Stimulated activated CD8-positive, alpha-beta memory T cell treated with anti-CD3 and anti-CD28 coated beads, Interleukin-2, amount 100 ng/mL, for 48 hours (primary cell): ENCODE results near the gene GPRIN1.
"Not testable (repeated sequence)": the region's sequence is repeated elsewhere in the genome, so short reads cannot be mapped to it uniquely, and the experiment has no call there.

ENCODE experiments used
- DNase-seq, 2 donors: peaks; one replicate each; pipeline ENCODE4 v3.0.0-alpha.2; 2020; ENCODE audit warnings: low read depth in 2 of 2

Gene GPRIN1

GRCh38 chr5:176624938-176625337, 15.0 kb upstream of the GPRIN1 start:
- no peak for DNase-seq

DNA sequence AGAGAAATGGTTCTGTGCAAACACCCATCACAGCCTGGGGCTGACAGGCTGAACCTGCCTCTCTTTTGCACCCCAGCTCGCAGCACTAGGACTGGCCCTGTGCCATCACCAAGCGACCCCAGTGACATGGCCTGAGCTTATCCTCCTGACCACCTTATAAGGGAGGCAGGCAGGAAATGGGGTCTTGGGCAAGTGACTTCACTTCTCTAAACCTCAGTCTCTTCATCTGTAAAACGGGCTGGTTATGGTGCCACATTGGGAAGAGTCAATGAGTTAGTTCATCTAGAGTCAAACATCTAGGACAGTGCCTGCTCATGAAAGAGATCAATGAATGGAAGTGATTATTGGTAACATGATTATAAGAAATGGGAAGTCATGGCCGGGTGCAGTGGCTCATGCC, 14.2 kb upstream of the GPRIN1 start:
- DNase-seq, result no peak

GRCh38 chr5:176621661-176622079, 11.7 kb upstream of the GPRIN1 start:
- DNase-seq, result no peak

DNA sequence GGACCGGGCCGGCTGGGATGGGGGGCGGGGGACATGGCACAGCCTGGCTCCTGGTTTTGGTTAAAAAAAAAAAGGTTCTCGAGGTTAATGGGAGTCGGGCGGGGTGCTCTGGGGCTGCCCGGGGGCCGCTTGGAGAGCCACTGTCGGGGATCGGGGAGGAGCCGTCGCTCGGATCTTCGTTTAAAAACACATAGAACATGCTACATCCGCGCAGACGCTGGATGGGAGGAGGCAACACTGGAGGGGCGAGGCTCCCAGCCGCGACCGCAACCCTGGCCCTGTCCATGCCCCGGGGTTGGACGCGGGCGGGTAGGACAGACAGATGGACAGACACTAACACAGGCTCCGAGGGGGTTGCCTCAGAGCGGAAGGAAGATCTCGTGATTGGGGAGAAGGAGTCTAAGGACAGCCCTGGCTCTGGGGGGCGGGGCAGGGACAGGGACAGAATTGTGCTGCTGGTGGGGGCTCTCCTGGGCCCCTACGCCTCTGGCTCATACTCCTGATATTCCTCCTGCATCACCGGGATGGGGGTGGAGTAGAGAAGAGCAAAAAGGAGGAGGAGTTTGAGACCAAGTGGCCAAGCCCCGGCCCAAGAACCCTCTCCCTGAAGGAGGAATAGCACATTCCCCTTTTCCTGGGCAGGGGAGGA, 10.5 kb upstream of the GPRIN1 start:
- no peak for DNase-seq

DNA sequence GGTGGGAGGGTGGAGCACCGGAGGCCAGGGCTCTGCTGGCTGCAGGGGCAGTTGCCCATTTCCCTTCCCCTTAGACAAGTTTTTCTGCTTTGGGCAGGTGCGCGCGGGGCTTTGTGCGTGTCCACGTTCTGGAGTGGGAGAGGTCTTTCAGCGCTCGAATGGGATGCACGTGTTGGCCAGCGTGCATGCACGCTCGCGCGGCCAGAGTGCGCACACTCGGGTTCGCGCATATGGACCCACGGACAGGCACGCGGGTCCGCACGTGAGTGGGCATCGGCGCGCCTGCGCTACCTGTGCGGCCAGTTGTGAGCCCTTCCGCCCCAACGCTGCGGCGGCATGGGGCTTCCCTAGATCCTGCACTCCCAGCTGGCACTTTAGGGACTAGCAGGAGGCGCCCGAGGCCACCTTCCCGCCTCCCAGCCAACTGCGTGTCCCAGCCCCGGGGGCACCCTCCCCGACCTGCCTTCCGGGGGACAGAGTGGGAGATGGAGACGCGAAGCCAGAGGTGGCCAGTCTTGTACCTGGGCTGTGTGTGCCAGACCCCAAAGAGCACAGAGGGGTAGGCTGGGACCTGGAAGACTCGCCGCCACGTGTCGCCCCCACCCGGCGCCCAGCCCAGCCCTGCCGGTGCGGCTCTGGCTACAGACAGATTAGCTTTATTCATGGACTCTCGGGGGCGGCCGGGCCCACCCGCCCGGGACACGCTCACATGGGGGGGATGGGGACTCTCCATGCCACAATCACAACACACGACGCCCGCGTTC, 9.8 kb upstream of the GPRIN1 start:
- no peak for DNase-seq

GRCh38 chr5:176619203-176619568, 9.2 kb upstream of the GPRIN1 start:
- DNase-seq, result peak; percentile 80 to 85

DNA sequence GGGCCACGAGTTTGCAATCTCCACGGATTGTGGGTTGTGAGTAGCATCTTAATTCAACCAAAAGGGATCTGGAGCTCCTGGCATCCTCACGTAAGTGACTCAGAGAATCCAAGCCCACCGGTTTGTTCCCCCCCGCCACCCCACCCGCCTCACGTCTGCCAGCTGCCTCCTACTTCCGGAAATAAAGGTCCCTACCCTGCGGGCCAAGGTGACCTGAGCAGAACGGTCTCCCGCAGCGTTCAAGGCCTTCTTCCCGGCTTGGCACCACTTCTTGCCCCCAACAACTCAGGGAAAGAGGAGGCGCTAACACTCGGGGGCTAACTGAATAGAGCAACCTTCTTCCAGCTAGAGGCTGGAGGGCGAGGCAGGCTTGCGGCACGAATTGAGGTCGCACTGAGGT, 8.8 kb upstream of the GPRIN1 start:
- no peak for DNase-seq

- no peak for DNase-seq
Measured at GRCh38 chr5:176616511-176616910, 6.6 kb upstream of the GPRIN1 start.

DNA sequence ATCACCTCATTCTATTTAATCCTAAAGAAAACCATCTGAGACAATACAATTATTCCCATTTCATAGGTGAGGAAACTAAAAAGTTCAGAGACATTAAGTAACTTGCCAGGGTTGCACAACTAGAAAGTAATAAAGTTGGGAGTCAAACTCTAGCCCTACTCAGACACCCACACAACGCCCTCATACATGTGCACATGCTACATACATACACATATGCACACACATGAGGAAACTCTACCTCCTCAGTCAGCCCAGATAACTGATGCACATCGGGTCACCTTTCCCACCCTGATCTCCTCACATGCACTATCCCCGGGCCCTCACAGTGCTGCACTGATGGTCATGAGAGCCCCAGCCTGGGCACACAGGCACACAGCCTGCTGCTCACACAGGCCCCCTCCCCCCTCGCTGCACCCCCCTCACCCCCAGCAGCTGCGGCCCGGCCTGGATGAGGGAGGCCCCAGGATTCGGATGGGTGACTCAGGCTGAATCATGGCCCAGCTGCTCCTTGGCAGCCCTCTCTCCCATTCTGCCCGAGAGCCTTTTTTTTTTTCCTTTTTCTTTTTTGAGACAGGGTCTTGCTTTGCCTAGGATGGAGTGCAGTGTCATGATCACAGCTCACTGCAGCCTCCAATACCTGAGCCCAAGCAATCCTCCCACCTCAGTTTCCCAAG, 5.0 kb upstream of the GPRIN1 start:
- no peak for DNase-seq

DNA sequence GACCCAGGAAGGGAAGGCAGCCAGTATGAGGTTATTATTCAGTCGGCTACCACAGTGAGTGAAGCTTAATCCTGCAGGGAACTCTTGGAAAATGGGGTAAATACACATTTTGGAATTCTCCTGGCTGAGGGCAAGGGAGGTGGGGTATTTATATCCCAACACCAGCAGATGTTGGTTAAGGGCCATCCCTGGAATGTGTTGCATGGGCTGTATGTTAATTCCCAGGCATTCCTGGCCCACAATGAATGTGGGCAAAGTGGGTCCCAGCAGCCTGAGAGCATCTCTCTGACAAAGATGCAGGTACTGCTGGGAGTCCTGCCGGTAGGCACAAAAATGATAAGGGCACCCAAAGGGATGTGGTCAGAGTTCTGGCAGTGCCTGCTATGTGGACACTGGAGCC, 2.9 kb upstream of the GPRIN1 start:
- DNase-seq, result no peak

DNA sequence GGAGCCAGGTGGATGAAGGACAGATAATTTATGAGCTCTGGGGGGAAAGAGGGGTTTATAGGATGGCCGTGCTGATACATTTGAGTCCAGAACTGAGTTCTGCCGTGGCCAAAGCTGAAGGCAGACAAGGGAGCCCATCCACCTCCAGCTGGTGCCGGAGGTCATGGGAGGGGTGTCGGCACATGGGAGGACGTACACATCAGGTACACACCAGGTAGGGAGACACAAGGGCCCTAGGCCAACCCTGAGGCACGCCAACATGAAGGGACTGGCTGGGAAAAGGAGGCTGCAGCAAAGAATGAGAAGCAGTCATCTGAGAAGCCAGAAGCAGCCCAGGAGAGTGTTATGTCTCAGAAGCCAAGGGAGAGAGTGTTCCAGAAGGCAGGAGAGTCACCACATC, 2.1 kb upstream of the GPRIN1 start:
- no peak for DNase-seq

GRCh38 chr5:176611435-176611834, 1.5 kb upstream of the GPRIN1 start:
- DNase-seq, result peak in 1 of 2 donors; percentile 49

- DNase-seq, result no peak
Measured at GRCh38 chr5:176610435-176610773, 448 bp upstream of the GPRIN1 start.

GRCh38 chr5:176608937-176609723, 826 bp downstream of the GPRIN1 start:
- no peak for DNase-seq

DNA sequence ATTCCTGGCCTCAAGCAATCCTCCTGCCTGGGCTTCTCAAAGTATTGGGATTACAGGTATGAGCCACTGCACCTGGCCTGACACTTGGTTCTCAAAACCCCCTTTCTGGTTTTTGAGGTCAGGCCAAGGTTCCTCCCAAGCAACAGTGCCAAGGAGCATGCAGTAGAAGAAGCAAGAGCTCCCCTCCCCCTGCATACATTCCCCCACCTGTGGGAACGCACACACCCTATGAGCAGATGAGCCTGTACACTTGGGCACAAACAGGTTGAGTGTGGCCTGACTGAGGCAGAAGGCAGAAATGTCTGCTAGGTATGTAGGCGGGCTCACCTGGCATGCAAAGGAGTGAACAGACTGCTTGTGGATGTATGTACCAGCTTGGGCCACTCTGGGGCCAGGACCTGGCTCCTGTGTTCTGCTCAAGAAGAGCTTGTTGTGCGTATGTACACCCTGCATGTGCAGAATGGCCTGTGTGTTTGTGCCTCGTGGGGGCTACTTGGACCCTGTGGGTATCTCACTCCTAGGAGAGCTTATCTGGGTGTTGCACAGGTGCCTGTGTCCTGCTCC, 1.7 kb downstream of the GPRIN1 start:
- DNase-seq, result no peak

DNA sequence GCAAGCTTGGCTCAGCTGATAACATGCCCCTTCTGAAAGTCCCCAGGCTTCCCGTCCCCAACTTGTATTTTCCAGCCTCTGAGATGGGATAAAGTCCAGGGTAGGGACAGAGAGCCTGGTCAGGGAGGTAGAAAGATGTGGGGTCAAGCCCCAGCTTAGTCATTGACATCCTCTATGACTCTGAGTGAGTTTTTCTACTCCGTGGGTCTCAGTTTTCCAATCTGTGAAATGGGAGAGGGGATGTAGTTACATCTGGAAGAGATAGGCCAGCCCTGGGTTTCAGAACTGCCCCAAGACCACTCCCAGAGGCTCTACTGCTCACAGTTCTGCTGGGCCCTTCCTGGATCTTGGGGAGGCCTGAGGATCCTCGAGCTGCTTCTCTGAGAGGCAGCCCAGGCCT, 3.1 kb downstream of the GPRIN1 start:
- DNase-seq, result no peak

GRCh38 chr5:176606032-176606431, 3.9 kb downstream of the GPRIN1 start:
- no peak for DNase-seq

DNA sequence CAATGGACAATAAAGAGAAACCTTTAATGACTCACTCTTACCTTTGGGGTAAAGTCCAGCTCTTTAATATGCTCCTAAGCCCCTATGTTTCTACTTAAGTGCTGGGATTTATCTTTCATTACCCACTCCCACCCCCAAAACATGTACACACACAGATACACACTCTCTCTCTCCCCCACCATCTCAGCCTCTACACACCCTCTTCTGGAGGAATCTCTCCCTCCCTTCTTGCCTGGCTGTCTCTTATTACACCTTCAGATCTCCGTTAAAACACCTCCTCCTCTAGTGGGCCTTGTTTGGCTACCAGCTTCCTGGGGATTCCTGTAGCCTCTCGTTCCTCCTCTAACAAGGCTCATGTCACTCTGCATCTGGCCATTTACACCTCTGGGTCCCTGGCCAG, 6.9 kb downstream of the GPRIN1 start:
- DNase-seq, result no peak

DNA sequence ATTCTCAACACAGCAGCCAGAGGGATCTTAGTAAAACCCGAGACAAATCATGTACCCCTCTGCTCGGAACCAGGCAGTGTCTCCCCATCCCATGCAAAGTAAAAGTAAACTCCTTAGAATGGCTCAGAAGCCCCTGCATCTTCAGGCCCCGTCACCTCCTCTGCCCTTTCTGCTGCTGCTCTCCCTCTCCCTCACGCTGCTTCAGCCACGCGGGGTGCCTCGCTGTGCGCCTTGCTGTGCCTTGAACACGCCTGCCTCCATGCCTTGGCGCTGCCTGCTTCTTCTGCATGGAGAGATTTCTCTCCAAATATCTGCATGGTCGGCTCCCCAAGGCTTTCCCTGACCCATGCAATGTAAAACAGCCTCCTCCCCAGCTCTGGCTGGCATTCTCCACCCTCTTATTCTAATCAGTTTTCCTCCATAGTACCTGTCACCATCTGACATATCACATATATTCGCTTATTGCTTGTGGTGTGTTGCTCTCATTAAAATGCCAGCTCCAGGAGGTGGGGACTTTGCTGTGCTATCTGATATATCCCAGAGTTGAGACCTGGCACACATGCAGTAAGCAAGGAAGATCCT, 8.0 kb downstream of the GPRIN1 start:
- DNase-seq, result no peak

- not testable (repeated sequence) for DNase-seq
Measured at GRCh38 chr5:176599749-176600430, 10.1 kb downstream of the GPRIN1 start.
